Activated T-cell treated with anti-CD3 and anti-CD28 coated beads for 48 hours (primary cell): ENCODE measurements around the gene RAB28.

ENCODE experiments used
- DNase-seq: peaks from one replicate; pipeline ENCODE4 v3.0.0-alpha.2; 2020; ENCODE audit warnings: low read depth

RAB28 gene

GRCh38 chr4:13484122-13484748 lies at the start of gene RAB28:
Gene RAB28, minus strand, starts transcription at chr4:13484340.
- DNase-seq, result peak; percentile 91

- no peak for DNase-seq
These were observed 47.5 kb upstream of the RAB28 start for GRCh38 chr4:13531625-13531998.

GRCh38 chr4:13530823-13531624 lies 46.9 kb upstream of the RAB28 start:
- no peak for DNase-seq

- no peak for DNase-seq
These were observed 45.2 kb upstream of the RAB28 start for GRCh38 chr4:13529128-13529919.

GRCh38 chr4:13528821-13529127 lies 44.6 kb upstream of the RAB28 start:
- no peak for DNase-seq

- no peak for DNase-seq
These were observed 44.1 kb upstream of the RAB28 start for GRCh38 chr4:13527981-13528820.

GRCh38 chr4:13527192-13527980 lies 43.2 kb upstream of the RAB28 start:
- no peak for DNase-seq

GRCh38 chr4:13526658-13527057 lies 42.5 kb upstream of the RAB28 start:
- DNase-seq, result no peak

GRCh38 chr4:13525606-13526281 lies 41.6 kb upstream of the RAB28 start:
- no peak for DNase-seq

GRCh38 chr4:13524504-13525243 lies 40.5 kb upstream of the RAB28 start:
- no peak for DNase-seq

GRCh38 chr4:13523591-13524503 lies 39.7 kb upstream of the RAB28 start:
- no peak for DNase-seq

- DNase-seq, result no peak
These were observed 39.0 kb upstream of the RAB28 start for GRCh38 chr4:13523105-13523477.

GRCh38 chr4:13522282-13523104 lies 38.4 kb upstream of the RAB28 start:
- DNase-seq, result no peak

- DNase-seq, result no peak
These were observed 36.9 kb upstream of the RAB28 start for GRCh38 chr4:13521047-13521446.

- no peak for DNase-seq
These were observed 32.2 kb upstream of the RAB28 start for GRCh38 chr4:13516315-13516860.

- no peak for DNase-seq
These were observed 31.1 kb upstream of the RAB28 start for GRCh38 chr4:13515268-13515667.

GRCh38 chr4:13514722-13515121 lies 30.6 kb upstream of the RAB28 start:
- no peak for DNase-seq

GRCh38 chr4:13511101-13511500 lies 27.0 kb upstream of the RAB28 start:
- DNase-seq, result no peak
